ENCODE results near the gene CAMKMT.
A peak's percentile ranks its signal among the peaks of the same experiment; 100 is the strongest.

CAMKMT gene

GRCh38 chr2:44550561-44550960 is 188.8 kb downstream of the CAMKMT start:
- no peak overlapping the region for H3K4me3 ChIP-seq (ENCODE audit: low read depth, low read length)
- in situ Hi-C loops (cut with HindIII; ENCODE audit: low sequenced_read_pairs), result no loop called here
- DNase-seq (ENCODE audit: low read depth, low spot score), result no peak
- TF ChIP-seq CTCF (IDR thresholded peaks at IDR 0.05; ENCODE audit: low read depth, low read length), result no peak

- no peak overlapping the region for H3K4me3 ChIP-seq (ENCODE audit: low read depth, low read length)
- no peak for TF ChIP-seq CTCF (IDR thresholded peaks at IDR 0.05; ENCODE audit: low read depth, low read length)
- in situ Hi-C loops (cut with HindIII; ENCODE audit: low sequenced_read_pairs), result no loop called here
- DNase-seq (ENCODE audit: low read depth, low spot score), result no peak
Measured at GRCh38 chr2:44551497-44551896, 189.8 kb downstream of the CAMKMT start.

- no peak overlapping the region for H3K4me3 ChIP-seq (ENCODE audit: low read depth, low read length)
- TF ChIP-seq CTCF (IDR thresholded peaks at IDR 0.05; ENCODE audit: low read depth, low read length), result no peak
- DNase-seq (ENCODE audit: low read depth, low spot score), result peak; percentile 59
- in situ Hi-C loops (cut with HindIII; ENCODE audit: low sequenced_read_pairs), result no loop called here
Measured at GRCh38 chr2:44553456-44553855, 191.7 kb downstream of the CAMKMT start.

- no peak for TF ChIP-seq CTCF (IDR thresholded peaks at IDR 0.05; ENCODE audit: low read depth, low read length)
- H3K4me3 ChIP-seq (ENCODE audit: low read depth, low read length), result no peak overlapping the region
- DNase-seq (ENCODE audit: low read depth, low spot score), result no peak
- in situ Hi-C loops (cut with HindIII; ENCODE audit: low sequenced_read_pairs), result no loop called here
Measured at GRCh38 chr2:44555700-44556099, 194.0 kb downstream of the CAMKMT start.

GRCh38 chr2:44559108-44559507 is 197.4 kb downstream of the CAMKMT start:
- H3K4me3 ChIP-seq (ENCODE audit: low read depth, low read length), result no peak overlapping the region
- DNase-seq (ENCODE audit: low read depth, low spot score), result no peak
- TF ChIP-seq CTCF (IDR thresholded peaks at IDR 0.05; ENCODE audit: low read depth, low read length), result no peak
- in situ Hi-C loops (cut with HindIII; ENCODE audit: low sequenced_read_pairs), result no loop called here

- no peak for DNase-seq (ENCODE audit: low read depth, low spot score)
- no peak overlapping the region for H3K4me3 ChIP-seq (ENCODE audit: low read depth, low read length)
- in situ Hi-C loops (cut with HindIII; ENCODE audit: low sequenced_read_pairs), result no loop called here
- TF ChIP-seq CTCF (IDR thresholded peaks at IDR 0.05; ENCODE audit: low read depth, low read length), result no peak
Measured at GRCh38 chr2:44560352-44560751, 198.6 kb downstream of the CAMKMT start.

GRCh38 chr2:44560941-44561340 is 199.2 kb downstream of the CAMKMT start:
- no peak for DNase-seq (ENCODE audit: low read depth, low spot score)
- in situ Hi-C loops (cut with HindIII; ENCODE audit: low sequenced_read_pairs), result no loop called here

More at GRCh38 chr2:44560941-44561340, 199.2 kb downstream of the CAMKMT start:
- no peak overlapping the region for H3K4me3 ChIP-seq (ENCODE audit: low read depth, low read length)
- no peak for TF ChIP-seq CTCF (IDR thresholded peaks at IDR 0.05; ENCODE audit: low read depth, low read length)

Measured in astrocyte of the spinal cord (primary cell).